ENCODE measurements around the gene B4GALT1. TPM values are rescaled to one million over a fixed set of nuclear protein-coding genes. Genes with fewer than 3 reads are reported as not detected.
"Not testable (repeated sequence)": the region's sequence is repeated elsewhere in the genome, so short reads cannot be mapped to it uniquely, and the experiment has no call there.

Gene B4GALT1
- polyA plus RNA-seq, 1 donor: 34.5 TPM

DNA sequence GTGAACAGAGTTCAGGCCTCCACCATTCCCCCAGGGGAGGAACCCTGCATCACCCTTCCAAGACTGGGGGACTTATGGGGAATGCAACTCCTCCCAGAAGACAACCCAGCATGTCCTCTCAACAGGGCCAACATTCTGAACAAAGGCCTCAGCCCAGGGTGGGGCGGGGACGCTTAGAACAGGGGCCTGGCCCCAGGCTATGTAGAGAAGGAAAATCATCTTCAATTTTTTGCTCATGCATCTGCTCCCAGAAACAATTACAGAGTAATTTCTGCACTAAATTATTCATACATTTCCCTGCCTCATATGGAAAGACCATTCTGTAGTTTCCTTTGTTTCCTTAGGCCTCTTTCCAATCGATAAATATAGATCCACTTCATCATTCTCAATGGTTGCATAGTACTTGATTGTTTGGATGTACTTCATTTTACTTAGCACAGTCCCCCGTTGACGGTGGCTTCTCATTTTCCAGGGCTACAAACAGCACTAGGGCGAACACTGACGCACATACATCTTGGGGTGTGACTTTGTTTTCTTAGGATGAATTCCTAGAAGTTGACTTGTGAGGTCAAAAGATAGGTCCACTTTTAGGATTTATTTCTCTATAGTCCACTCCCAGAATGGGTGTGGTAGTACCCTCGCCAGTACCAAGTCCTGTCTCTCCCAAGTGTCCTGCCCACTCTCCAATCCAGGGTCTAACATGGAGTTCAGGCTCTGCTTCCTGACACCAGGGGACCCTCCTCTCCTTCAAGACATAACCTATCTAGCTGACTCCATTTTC, 63.4 kb downstream of the B4GALT1 start:
- no peak for DNase-seq (ENCODE audit: low read depth)

DNA sequence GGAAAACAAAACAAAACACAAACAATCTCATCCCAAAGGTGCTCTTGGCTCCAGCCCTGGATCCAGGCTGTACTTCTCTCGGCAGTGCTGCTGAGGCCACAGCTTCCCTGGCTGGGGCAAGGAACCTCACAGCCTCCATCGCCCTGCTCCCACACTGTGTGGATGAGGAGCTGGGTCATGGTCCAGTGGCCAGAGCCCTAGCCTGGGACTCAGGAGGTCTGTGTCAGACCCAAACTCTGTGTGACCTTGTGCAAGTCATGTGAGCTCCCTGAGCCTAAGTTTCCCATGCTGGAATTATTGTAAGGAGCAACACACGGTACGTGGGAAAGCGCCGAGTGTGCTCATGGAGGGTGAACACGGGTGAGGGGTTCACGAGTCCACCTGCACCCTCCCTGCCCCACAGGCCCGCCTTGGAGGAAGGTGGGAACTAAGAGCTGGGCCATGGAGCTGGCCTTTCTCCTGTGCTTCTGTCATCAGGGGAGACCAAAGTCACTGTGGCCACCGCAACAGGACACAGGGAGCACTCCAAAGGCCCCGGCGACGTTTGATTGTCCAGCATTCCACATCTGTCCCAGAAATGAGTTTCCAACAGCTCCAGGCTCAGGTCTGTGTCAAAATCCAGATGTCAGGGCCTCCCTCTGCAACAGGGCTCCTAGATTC, 64.5 kb downstream of the B4GALT1 start:
- DNase-seq (ENCODE audit: low read depth): no peak

DNA sequence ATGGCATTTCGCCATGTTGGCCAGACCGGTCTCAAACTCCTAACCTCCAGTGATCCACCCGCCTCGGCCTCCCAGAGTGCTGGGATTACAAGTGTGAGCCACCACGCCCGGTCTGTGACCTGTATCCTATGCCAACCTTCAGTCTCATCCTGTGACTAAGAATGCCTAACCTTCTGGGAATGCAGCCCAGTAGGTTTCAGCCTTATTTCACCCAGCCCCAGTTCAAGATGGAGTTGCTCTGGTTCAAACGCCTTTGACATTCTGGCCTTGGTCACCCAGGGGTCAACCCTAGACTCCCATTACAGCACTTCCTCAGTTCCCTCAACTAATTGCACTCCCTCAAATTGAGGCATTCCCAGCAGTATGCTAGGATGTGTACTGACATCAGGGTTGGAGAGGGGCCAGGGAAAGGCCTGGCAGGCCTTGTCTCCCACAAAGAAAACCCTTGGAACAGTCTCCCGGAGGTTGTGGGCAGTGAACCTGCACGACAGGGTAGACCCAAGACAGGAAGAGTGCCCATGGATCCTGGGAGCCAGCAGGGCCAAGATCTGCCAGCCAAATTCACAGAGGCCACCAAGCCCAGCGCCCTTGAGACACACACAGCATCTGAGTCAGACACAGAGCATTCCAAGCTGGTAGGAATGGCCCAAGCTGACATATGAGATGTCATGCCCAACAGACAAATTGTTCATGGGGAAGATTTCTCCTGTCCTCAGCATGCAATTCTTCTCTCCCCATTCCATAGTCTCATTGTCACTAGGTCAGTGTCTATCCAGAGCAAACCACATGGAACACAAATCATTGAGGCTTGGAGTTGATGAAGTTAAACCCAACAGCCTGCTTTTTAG, 65.8 kb downstream of the B4GALT1 start:
- DNase-seq (ENCODE audit: low read depth): no peak

DNA sequence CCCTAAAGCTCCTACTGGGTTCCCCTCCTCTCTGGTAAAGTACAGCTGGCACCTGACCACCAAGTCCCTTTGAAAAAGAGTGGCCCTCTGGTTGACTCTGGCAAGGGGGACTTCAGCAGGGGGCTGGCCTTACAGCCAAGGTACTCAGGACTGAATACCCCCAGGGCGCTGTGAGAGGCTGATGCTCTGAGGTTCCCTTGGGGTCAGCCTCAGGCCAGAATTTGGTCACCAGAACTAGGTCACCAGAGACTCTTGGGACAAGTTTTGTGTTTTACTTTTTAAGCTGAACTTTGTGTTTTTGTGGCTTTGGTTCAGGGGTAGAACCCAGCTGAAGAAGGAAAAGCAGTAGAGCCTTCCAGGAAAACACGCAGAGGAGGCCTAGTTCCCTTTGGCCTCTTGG, 67.4 kb downstream of the B4GALT1 start:
- no peak for DNase-seq (ENCODE audit: low read depth)

DNA sequence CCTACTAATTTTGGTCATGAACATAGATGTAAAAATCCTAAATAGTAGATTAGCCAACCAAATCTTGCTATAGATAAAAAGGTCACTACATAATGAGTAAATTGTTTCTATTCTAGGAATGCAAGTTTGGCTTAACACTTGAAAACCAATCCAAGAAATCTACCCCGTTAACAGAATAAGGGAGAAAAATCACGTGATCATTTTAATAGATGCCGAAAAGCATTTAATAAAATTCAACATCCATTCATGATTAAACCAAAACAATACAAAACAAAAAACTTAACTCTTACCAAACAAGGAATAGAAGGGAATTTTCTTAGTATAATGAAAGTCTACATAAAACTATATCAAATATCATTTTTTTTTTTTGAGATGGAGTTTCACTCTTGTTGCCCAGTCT, 69.9 kb downstream of the B4GALT1 start:
- no peak for DNase-seq (ENCODE audit: low read depth)

DNA sequence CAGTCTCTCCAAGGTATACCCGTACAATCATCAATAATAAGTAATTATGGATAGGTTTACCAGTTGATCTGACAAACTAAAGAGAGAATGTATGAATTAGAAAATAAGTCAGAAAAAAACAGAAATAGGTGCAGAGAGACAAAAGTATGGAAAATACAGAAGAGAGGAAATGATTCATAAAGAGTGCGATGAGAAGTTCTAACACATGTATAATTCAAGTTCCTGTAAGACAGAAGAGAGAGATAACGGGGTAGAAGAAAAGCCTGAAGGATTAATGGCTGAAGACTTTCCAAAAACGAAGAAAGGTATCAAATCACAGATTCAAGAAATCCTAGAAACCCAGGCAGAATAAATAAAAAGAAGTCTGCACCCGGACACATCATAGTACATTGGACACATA, 74.5 kb downstream of the B4GALT1 start:
- DNase-seq (ENCODE audit: low read depth): no peak

DNA sequence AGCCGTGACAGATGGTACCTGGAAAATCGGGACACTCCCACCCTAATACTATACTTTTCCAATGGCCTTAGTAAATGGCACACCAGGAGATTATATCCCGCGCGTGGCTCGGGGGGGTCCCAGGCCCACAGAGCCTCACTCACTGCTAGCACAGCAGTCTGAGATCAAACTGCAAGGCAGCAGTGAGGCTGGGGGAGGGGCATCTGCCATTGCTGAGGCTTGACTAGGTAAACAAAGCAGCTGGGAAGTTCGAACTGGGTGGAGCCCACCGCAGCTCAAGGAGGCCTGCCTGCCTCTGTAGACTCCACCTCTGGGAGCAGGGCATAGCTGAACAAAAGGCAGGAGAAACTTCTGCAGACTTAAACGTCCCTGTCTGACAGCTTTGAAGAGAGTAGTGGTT, 81.5 kb downstream of the B4GALT1 start:
- not testable (repeated sequence) for DNase-seq (ENCODE audit: low read depth)

DNA sequence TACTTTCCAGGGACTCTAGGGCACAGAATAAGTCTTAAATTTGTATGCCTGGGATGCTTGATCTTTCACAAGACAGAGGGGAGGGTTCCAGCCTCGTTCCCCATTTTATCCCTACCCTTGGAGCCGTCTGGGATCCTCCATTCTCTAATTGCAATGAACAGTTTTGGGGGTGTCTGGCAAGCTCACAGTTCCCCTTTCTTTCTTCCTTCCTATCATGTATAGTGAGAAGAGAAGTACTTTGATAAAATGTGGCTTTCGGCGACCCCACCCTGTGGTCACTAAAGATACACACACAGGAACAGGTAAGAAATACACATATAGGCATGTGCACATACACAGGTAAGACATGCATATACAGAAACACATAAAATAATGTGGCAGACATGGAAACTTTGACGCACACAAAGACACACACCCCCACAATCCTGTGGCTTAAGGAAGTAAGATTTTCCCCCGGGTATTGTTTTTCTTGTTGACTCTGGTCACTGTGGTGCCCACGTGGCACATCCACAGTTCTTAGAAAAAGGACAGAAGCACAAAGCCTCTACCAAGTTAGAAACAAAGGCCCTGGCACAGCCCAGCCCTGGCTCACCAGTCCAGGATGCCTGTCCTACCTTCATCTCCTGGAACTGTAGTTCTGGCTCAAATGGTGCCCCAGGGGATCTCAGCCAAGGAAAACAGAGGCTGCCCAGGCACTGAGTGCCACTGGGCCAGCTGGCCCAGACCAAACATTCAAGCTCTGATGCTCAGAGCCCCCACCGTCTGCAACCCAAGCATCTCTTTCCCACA, 84.4 kb downstream of the B4GALT1 start:
- DNase-seq (ENCODE audit: low read depth): no peak

DNA sequence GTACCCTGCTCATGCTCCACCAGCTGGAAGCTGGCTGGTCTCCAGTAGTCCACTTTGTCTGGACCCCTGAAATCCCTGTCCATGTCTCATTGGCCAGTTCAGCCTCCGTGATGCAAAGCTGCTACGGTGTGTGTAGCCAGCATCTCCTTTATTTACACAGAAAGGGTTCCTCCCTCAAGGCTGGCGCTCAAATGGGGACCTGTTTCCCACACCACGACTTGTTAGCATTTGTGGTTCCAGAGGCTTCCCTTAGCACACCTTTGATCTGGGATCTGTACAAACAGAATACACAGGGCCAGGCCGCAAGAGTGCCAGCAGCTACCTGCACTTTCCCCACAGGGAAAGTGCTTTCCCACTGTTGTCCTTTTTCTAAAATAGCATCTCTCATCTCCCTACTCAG, 85.0 kb downstream of the B4GALT1 start:
- no peak for DNase-seq (ENCODE audit: low read depth)

DNA sequence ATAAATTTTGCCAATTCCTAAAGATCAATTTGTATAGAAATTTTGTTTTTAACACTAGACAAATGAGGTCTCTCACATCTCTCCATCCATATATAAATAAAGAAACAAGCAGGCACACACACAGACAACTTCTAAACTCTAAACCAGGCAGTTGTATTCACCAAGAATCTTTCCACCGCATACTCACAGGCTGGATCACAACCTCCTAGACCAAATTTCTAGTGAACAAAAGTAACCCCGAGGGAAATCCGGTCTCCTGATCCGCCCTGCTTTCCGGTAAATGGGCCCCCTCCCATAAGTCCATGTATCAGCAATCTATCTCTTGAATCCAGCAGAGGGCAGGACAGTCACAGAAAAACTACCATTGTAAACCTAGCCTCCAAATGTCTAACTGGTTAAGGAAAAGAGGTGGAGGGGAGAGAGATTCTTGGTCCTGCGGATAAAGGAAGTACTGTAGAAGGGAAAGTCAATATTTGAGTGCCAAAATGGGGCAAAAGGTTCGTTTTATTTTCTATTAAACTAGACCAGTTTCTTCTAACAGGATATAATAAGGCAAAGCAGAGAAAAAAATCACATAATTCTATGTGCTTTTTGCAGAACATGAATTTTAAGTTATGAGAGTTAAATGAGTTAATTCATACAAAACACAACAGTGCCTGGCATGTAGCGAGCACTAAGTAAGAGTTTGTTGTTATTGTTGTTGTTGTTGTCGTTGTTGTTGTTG, 85.8 kb downstream of the B4GALT1 start:
- DNase-seq (ENCODE audit: low read depth): peak; percentile 85

DNA sequence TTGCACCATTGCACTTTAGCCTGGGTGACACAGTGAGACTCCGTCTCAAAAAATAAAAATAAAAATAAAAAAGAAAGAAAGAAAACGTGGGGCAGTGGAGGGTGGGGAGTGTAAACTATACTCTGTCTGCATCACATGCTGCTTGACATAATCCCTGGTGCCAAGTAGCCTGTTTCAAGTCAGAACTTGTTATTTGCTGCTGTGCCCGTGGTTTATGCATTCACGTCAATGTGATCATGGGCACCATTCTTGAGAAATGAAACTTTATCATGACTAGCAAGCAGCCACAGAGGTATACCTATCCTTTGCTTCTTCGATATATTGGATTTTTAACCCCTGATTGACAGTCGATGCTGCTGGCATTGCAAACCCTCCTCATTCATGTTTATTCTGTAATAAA, 86.6 kb downstream of the B4GALT1 start:
- no peak for DNase-seq (ENCODE audit: low read depth)

DNA sequence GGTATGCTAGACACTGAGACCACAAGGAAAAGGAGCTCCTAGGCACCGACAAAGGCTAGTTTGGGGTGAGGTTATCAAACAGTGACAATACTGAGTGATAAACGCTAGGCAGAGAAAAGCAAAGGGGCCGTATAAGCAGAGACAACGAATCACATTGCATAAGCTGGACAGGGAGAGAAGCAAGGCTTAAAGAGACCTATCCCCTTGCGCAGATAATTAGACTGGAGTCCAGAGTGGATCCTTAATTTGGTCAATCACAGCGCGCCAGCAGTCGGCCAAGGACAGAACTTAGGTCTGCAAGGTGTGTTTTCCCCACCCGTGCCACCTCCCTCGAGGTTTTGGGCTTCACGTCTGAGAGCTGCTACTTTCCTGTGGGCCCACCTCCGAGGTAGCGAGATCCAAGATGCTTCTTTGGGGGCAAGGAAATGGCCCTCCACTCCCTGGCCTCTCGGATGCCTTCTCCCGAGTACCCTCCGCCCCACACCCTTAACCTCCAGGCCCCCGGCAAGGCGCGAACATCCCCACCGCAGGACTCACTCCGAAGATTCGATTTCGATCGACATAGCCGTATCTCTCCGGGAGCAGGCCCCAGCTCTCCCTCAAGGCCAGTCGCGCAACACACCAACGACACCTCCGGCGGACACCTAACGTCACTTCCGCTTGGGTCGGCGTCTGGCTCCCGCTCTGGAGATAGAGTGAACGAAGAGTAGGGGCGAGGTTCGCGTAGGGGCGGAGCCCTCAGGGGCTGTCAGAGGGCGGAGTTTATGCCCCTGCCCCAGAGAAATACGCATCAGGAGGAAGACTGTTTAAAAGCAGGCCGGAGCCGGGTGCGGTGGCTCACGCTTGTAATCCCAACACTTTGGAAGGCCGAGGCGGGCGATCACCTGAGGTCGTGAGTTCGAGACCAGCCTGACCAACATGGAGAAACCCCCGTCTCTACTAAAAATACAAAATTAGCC, 90.8 kb downstream of the B4GALT1 start, which contains the start of gene SMU1:
Gene SMU1 (minus strand): TSS at position 629 of the 959 bp plus-strand sequence. CDS start 66 bp downstream, at position 563.
- peak; percentile 96 for DNase-seq (ENCODE audit: low read depth)

DNA sequence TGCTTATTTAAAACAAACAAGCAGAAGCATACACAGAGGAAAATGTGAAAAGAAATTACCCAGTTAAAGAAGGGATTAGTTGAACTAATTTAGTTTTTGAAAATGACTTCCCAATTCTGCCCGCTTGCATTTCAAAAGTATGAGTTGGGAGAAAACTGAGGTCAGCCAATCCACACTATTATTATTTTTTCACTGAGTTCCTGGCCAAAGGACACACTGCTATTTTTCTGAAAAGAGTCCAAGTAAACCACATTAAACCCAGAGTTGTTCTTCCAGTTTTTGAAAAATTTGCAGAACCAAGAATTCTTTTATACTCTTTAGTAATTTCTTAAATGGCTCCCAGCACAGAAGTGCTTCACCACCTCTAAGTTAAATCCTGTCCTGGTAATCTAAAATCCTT, 98.1 kb downstream of the B4GALT1 start:
- no peak for DNase-seq (ENCODE audit: low read depth)

DNA sequence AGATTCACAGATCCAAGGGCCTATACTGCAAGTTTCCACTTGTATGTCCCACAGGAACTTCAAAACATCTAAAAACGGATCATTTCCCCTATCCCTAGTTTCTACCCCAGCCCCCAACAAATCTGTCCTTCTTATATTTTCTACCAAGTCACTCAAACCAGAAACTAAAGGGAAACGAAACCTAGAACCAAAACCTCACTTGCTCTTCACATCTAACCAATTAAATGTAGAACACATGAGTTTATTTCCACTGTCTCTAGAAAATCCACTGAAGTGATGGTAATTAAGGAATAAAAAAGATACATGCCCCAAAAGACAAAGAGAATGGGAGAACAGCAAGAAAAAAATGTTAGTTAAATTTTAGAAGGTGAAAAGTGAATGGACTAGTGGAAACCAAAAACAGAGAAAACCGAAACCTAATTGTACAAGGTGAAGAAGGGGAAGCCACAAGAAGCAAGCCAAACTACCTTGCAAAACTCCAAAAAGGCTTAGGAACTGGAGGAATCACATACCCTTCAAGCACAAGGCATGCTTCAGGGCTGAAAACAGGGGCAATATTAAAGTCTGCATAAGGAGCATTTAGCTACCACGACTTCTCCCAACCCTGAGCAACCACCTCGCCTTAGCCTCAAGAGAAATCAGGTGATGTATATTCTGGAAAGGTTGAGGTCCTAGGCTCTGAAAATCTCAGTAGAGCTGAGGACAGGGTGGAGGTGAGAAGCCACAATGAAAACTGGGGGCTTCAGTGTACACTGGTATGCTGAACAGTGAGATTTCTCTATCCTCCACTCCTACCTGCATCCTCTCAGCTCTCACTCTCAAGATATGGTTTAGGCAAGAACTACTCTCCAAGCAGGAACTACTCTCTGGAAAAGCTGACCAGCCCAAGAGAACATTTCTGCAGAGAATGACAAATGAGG, 101.7 kb downstream of the B4GALT1 start:
- no peak for DNase-seq (ENCODE audit: low read depth)

Measured in forelimb muscle (tissue), 1 donor.